Kidney capillary endothelial cell (primary cell): ENCODE results near the gene CLDN6.
A peak's percentile ranks its signal among the peaks of the same experiment; 100 is the strongest.

ENCODE experiments used
- DNase-seq: peaks from one replicate; pipeline ENCODE4 v3.0.0-alpha.2; 2018; ENCODE audit warnings: low spot score

The CLDN6 gene

GRCh38 chr16:2970563-2970962 is 47.4 kb downstream of the CLDN6 start:
- DNase-seq: no peak

DNA sequence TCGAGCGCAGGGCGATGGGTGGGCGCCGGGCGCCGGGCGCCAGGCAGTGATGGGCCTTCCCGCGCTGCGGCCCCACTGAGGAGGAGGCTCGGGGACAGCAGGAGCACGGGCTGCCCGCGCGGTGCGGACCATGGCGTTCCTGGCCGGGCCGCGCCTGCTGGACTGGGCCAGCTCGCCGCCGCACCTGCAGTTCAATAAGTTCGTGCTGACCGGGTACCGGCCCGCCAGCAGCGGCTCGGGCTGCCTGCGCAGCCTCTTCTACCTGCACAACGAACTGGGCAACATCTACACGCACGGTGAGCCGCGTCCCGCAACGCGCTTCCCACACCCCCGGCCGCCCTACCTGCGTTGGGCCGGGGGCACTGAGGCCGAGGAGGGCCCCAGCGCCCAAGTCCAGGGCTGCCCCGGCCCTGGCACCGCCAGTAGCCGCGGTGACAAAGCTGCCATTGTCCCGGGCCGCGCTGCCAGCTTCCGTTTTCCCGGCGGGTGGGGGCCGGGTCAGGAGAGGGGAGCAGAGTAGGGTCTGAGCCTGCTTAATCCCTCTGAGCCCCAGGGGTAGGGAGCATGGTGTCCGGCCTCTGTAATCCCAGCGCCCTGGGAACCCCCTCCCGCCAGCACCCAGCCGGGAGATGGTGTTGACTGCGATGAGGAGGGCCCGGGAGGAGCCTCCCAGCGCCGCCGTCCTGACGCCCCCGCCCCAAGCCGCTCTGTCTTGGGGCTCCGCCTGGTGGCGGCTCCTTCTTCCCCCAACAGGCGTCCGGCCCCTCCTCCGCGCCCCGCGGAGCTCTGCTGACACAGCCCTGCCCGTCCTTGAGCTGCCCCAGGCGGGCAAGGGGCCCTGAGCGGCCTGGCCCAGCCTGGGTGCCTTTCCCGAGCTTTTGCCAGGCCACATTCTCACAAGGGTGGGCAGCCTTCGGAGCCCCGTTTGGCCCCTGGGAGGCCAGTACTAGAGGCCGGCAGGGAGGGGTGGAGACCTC is 48.1 kb downstream of the CLDN6 start:
- peak; percentile 69 for DNase-seq

DNA sequence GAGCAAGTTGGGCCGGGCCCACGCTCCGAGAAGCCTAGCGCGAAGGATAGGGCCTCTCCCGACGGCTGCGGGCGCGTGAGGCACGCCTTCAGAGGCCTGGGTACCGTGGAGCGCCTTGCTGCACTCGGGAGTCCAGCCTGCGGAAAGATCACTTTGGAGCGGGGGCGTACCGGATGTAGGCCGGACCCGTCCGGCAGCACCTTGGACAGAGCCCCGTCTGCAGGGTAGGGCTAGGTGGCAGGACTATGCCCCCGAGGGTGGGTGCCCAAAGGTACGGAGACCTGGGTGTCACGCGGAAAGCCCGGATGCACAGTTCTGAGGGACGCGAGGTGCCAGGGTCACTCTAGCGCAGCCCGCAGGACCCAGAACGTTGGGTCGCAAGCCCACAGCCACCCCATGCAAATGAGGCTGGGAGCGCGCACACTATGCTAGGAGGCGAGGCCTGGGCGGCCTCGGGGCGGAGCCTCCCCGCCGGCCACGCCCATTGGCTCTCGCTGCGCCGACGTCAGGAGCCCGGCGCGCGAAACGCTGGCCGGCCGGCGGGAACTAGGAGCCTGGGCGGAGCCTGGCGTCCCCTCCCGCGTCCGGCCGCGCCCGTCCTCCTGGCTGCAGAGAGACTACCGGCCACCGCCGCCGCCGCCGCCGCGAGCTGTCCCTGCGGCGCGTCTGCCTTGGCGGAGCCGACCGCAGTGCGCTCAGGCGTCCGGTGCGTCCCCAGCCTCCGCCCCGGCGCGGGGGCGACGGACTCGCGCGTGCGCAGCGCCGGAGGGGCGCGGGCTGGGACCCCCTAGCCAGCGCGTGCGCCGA is 49.0 kb downstream of the CLDN6 start, which contains the start of gene PAQR4:
Gene PAQR4 (plus strand): TSS at position 611 of the 807 bp plus-strand sequence. CDS start 327 bp downstream, outside the sequence.
- DNase-seq: peak; percentile 91

DNA sequence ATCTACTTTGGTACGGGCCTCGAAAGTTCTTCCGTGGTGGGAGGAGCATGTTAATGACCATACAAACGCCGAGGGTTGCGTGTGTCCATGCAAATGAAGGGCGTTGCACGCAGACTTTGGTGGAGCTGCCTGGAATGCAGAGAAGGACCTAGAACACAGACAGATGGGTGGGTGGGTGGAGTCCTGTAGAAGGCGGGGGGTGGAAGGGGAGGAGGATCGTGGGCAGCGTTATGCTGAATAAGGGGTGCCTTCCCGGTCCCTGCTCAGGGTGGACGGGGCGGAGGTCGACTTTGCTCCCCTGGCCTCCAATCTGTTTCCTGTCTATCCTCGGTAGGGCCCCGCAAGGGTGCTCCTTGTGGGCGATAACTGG is 49.6 kb downstream of the CLDN6 start:
- DNase-seq: no peak

DNA sequence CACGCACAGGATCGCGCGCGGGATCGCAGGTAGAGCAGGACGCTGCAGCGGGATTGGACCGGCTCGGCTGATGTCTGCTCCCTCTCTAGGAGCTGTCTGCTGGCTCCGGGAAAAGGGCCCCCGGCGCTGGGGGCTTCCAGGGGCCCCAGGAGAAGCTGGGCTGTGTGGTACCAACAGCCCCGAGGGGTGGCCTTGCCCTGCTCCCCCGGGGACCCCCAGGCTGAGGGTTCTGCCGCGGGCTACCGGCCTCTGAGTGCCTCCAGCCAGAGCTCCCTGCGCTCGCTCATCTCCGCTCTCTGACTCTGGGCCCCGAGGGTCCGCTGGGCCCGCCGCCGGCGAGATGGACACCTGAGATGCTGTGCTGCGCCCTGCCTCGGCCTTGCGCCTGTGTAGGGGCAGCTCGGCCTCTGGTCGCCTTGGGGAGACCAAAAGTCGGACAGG is 50.2 kb downstream of the CLDN6 start:
- no peak for DNase-seq

- no peak for DNase-seq
Observed at GRCh38 chr16:2967211-2967631, 50.8 kb downstream of the CLDN6 start.

- no peak for DNase-seq
Observed at GRCh38 chr16:2966808-2967191, 51.2 kb downstream of the CLDN6 start.

DNA sequence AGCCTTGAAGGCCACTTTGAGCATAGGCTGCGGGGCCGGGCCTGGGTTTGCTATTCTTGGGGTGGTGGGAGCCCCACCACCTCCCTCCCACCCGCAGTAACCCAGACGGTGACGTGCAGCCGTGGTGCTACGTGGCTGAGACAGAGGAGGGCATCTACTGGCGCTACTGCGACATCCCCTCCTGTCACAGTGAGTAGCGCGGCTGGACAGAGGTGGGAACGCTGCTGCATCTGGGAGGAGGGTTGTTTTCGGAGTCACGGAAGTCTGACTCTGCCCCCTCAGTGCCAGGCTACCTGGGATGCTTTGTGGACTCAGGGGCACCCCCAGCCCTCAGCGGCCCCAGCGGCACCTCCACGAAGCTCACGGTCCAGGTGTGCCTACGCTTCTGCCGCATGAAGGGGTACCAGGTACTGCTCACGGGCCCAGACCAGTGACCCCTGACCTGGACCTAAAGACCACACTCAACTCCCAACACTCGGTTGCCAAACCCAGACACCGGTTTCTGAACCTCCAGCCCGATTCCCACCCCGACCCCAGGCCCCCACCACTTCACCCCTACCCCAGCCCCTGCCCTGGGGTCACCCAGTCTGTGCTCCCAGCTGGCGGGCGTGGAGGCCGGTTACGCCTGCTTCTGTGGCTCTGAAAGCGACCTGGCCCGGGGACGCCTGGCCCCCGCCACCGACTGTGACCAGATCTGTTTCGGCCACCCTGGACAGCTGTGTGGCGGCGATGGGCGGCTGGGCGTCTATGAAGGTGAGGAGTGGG is 51.8 kb downstream of the CLDN6 start:
- no peak for DNase-seq
